ENCODE results near the gene NDEL1. TPM values are rescaled to one million over a fixed set of nuclear protein-coding genes. Genes with fewer than 3 reads are reported as not detected.

Gene NDEL1
- total RNA-seq, 1 experiment from 2014 or later = 38.4 TPM

DNA sequence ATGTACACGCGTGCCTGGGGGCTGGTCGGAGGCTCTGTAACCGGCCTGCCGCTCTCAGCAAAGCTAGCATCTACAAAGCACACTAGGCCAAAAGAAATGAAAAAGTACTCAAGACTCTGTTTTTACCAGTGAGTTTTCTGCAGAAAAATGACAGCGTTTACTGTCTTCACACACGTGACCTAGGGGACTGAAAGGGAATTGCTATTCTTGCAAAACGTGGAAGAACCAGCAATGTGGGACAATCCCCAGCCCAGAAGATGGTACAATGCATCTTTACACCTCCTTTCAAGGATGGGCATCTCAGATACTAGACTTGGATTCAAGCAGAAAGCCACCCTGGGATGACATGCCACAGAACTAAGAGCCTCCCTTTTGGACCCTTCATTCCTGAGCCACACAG lies 41.5 kb downstream of the NDEL1 start:
- H4K20me1 ChIP-seq (ENCODE audit: control insufficient read depth, insufficient read depth, insufficient read length) = no peaks in the 10 kb centered on the region

More for the DNA sequence above, 41.5 kb downstream of the NDEL1 start:
- Histone ChIP-seq H4K91ac (ENCODE audit: insufficient read length, low read depth, low read length) (no peak overlapping the region), H3K4me1 (ENCODE audit: insufficient read depth, low read length) (no peaks in the 10 kb centered on the region), H2BK120ac (ENCODE audit: low read depth, low read length, poor library complexity, severe bottlenecking) (no peak overlapping the region), H2AK5ac (ENCODE audit: insufficient read length, low read length) (no peak overlapping the region), H3K79me2 (ENCODE audit: insufficient read depth, low read length) (no peaks in the 10 kb centered on the region), H3K9ac (ENCODE audit: extremely low read depth, insufficient read length, low read length) (no peak overlapping the region), H2BK15ac (ENCODE audit: low read depth, low read length) (no peak overlapping the region), H2BK5ac (ENCODE audit: insufficient read length, low read length) (no peak overlapping the region), H3K9me3 (ENCODE audit: control insufficient read depth, low read depth, low read length) (no peaks in the 10 kb centered on the region), H4K5ac (ENCODE audit: insufficient read length, low read depth, low read length) (no peak overlapping the region), H2BK20ac (ENCODE audit: low read depth, low read length, poor library complexity, severe bottlenecking) (no peak overlapping the region), H3K4me2 (ENCODE audit: insufficient read depth, insufficient read length, low read length) (no peak overlapping the region), H3K14ac (ENCODE audit: insufficient read depth, low read length) (no peak overlapping the region), H3K79me1 (ENCODE audit: insufficient read depth, low read depth, low read length, poor library complexity, severe bottlenecking) (no peaks in the 10 kb centered on the region), H4K8ac (replicated peaks; ENCODE audit: insufficient read length, low read depth, low read length) (no peak overlapping the region), H3K18ac (ENCODE audit: insufficient read length, low read depth, low read length) (no peak overlapping the region), H3K56ac (ENCODE audit: insufficient read length, low read depth, low read length) (no peak overlapping the region), H2BK12ac (ENCODE audit: insufficient read length, low read depth, low read length) (no peak overlapping the region), H3K23me2 (ENCODE audit: insufficient read length, low read depth, low read length, poor library complexity, severe bottlenecking) (no peaks in the 10 kb centered on the region), H3K27ac (ENCODE audit: insufficient read length, low read depth, low read length) (no peak overlapping the region), H3T11ph (ENCODE audit: low read length) (no peak overlapping the region), H2AFZ (ENCODE audit: low read length) (no peak overlapping the region), H3K27me3 (ENCODE audit: insufficient read depth, low read length) (no peaks in the 10 kb centered on the region), H3K4ac (ENCODE audit: low read depth, low read length) (no peak overlapping the region), H3K23ac (ENCODE audit: insufficient read length, low read depth, low read length) (no peak overlapping the region)
- H3K27me3 Mint-ChIP-seq (ENCODE audit: low read depth) = no peaks in the 10 kb centered on the region
- peak overlapping the region in 1 of 3 experiments; percentile 47; a peak in 2 of 7 replicates for H3K27ac Mint-ChIP-seq
- DNase-seq = no peak
- TF ChIP-seq, protein P1, sequence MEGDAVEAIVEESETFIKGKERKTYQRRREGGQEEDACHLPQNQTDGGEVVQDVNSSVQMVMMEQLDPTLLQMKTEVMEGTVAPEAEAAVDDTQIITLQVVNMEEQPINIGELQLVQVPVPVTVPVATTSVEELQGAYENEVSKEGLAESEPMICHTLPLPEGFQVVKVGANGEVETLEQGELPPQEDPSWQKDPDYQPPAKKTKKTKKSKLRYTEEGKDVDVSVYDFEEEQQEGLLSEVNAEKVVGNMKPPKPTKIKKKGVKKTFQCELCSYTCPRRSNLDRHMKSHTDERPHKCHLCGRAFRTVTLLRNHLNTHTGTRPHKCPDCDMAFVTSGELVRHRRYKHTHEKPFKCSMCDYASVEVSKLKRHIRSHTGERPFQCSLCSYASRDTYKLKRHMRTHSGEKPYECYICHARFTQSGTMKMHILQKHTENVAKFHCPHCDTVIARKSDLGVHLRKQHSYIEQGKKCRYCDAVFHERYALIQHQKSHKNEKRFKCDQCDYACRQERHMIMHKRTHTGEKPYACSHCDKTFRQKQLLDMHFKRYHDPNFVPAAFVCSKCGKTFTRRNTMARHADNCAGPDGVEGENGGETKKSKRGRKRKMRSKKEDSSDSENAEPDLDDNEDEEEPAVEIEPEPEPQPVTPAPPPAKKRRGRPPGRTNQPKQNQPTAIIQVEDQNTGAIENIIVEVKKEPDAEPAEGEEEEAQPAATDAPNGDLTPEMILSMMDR (conservative IDR thresholded peaks at IDR 0.05) = no peak
- H3K4me1 Mint-ChIP-seq = no peaks in the 10 kb centered on the region
- H3K9me3 Mint-ChIP-seq = no peaks in the 10 kb centered on the region
- no peak overlapping the region for H3K4me3 Mint-ChIP-seq
- peaks cover 48 to 97% (median 91%) of the 10 kb centered on the region in 3 experiments for H3K36me3 Mint-ChIP-seq (ENCODE audit: insufficient read depth in 1 of 3, low read depth in 3 of 3)
- no CpG with 5 or more reads among the region's 8 CpGs for WGBS (ENCODE audit: extremely low coverage, insufficient read length, low lambda C conversion rate)

Data from H9 (cell line).